ENCODE data around the gene KLHDC8A. TPM values are rescaled to one million over a fixed set of nuclear protein-coding genes. Genes with fewer than 3 reads are reported as not detected.

KLHDC8A gene
- total and polyA plus RNA-seq, 2 of the 13 experiments (the other 11 are each of a cell fraction or from before 2014, with no cell fraction given): not detected

- TF ChIP-seq ATF6 (CRISPR knock-in tag; conservative IDR thresholded peaks at IDR 0.05): no peak
- no peak for TF ChIP-seq ZNF44 (CRISPR knock-in tag; IDR thresholded peaks at IDR 0.05)
These were observed 55.4 kb downstream of the KLHDC8A start (continued) for GRCh38 chr1:205301205-205301821.

GRCh38 chr1:205300149-205300548, 56.6 kb downstream of the KLHDC8A start:
- no peak overlapping the region for H3K4me2 ChIP-seq (ENCODE audit: low read depth, low read length)
- H3K27me3 ChIP-seq (ENCODE audit: control insufficient read depth in 1 of 2, insufficient read depth in 2 of 2, low read length in 2 of 2): no peaks in the 10 kb centered on the region
- no peak overlapping the region for H3K27ac ChIP-seq (ENCODE audit: extremely low read length, insufficient read depth, low read length)
- no TSS peak for BruUV-seq (replicated peaks)
- 90% methylated on average over 9 of the region's 9 CpGs for WGBS (ENCODE audit: low lambda C conversion rate)
- ATAC-seq: no peak
- DNase-seq (ENCODE audit: low spot score): no peak
- no peaks in the 10 kb centered on the region for H3K79me2 ChIP-seq (ENCODE audit: insufficient read depth, low read length)
- no peak for FAIRE-seq
- H3K4me1 ChIP-seq (ENCODE audit: insufficient read depth, low read length): peaks cover 64% of the 10 kb centered on the region
- H2AFZ ChIP-seq (ENCODE audit: low read length): no peak overlapping the region
- in situ Hi-C loops (cut with HindIII; ENCODE audit: extremely low pct_ligation_motif_present, low pct_unique_long_range_greater_than_20kb): no loop called here
- peaks cover 3 to 7% of the 10 kb centered on the region in 2 experiments; a peak in 3 of 5 replicates for H3K36me3 ChIP-seq (replicated peaks in 1 of 2; ENCODE audit: control insufficient read depth in 1 of 2, insufficient read depth in 2 of 2, low read length in 2 of 2)
- ChIA-PET POLR2A (interaction anchor here (0.8 to 2.7 kb wide), 4 partner anchors 18 to 26 kb away, joined by 3 to 46 read pairs (median 14); no protein-coding TSS in a partner anchor), CTCF (ENCODE audit: low intra/inter-chr PET ratio, low total read pairs) (no interaction called here)
- H4K20me1 ChIP-seq (ENCODE audit: insufficient read depth, low read length): no peaks in the 10 kb centered on the region
- no peaks in the 10 kb centered on the region for H3K9me3 ChIP-seq (ENCODE audit: low read length)
- no peak overlapping the region for H3K4me3 ChIP-seq (replicated peaks in 1 of 3; ENCODE audit: insufficient read depth in 1 of 3, low read depth in 2 of 3, low read length in 3 of 3)
- H3K9ac ChIP-seq (ENCODE audit: insufficient read depth, low read depth, low read length): no peak overlapping the region
- intact Hi-C loops (cut with micrococcal nuclease; ENCODE audit: unreplicated experiment): no loop called here
- no peak for TF ChIP-seq TCF12 (IDR thresholded peaks at IDR 0.05)
- TF ChIP-seq TCF12 (CRISPR knock-in tag; IDR thresholded peaks at IDR 0.05): no peak
- TF ChIP-seq PTBP1 (IDR thresholded peaks at IDR 0.05; ENCODE audit: low read depth, low read length, poor library complexity, severe bottlenecking): no peak
- TF ChIP-seq ZNF280D (CRISPR knock-in tag; IDR thresholded peaks at IDR 0.05): no peak
- TF ChIP-seq LRRFIP1 (CRISPR knock-in tag; conservative IDR thresholded peaks at IDR 0.05): no peak
- no peak for TF ChIP-seq ZNF264 (CRISPR knock-in tag; IDR thresholded peaks at IDR 0.05)
- TF ChIP-seq DMTF1 (CRISPR knock-in tag; IDR thresholded peaks at IDR 0.05): no peak
- no peak for TF ChIP-seq GATAD1 (CRISPR knock-in tag; IDR thresholded peaks at IDR 0.05)
- no peak for TF ChIP-seq ZNF552 (CRISPR knock-in tag; IDR thresholded peaks at IDR 0.05; ENCODE audit: borderline replicate concordance)
- TF ChIP-seq ZNF746 (CRISPR knock-in tag; IDR thresholded peaks at IDR 0.05): no peak

Data from HepG2 (cell line).